HepG2 (cell line): ENCODE data around the gene HSPA1L.

Experiments used
- FOXM1 ChIP-seq: sonication (generic); formaldehyde crosslinking; IDR thresholded peaks from 2 replicates; pipeline ENCODE4 v1.5.0; 2020; ENCODE audit warnings: missing genetic modification reagents
- KAT7 ChIP-seq: IDR thresholded peaks from 2 replicates; pipeline ENCODE4 v1.6.1; 2018; ENCODE audit warnings: borderline replicate concordance, missing compliant biosample characterization
- MTF2 ChIP-seq: sonication (generic); formaldehyde crosslinking; IDR thresholded peaks from 2 replicates; pipeline ENCODE4 v1.5.0; 2020; ENCODE audit warnings: missing genetic modification reagents, borderline replicate concordance
- MYC ChIP-seq: sonication (generic); formaldehyde crosslinking; IDR thresholded peaks from 2 replicates; pipeline ENCODE4 v1.9.0; 2021; ENCODE audit warnings: missing genetic modification reagents, borderline replicate concordance

- TF ChIP-seq MTF2 (CRISPR knock-in tag) = no peak
- no peak for TF ChIP-seq MYC
- TF ChIP-seq FOXM1 (CRISPR knock-in tag) = no peak
- TF ChIP-seq KAT7 (CRISPR knock-in tag) = no peak
These were observed 10.5 kb upstream of the HSPA1L start for GRCh38 chr6:31825553-31825952.
